GM12878 (cell line): Measurements from ENCODE around the gene CDC16. TPM values are rescaled to one million over a fixed set of nuclear protein-coding genes. Genes with fewer than 3 reads are reported as not detected.

Experiments used
- ATAC-seq: fragments of 200-7000 bp; cut with Tn5 transposase; 3 replicates; pipeline ENCODE4 v1.9.1; 2020; ENCODE audit warnings: mild to moderate bottlenecking, moderate library complexity
- BruUV-seq: library from RNA; stranded (reverse); fragments of 400-500 nt; replicated peaks from 2 replicates; lab custom pipeline; 2021; lab: Mats Ljungman, UMichigan
- CTCF ChIA-PET: fragments of 300-600 bp; sonication (Branson Sonifier 250); formaldehyde crosslinking; extraction: SDS; loops from one replicate; lab custom pipeline; 2021; ENCODE audit warnings: inconsistent platforms; lab: Yijun Ruan, JAX
- POLR2A ChIA-PET: fragments of 350-600 bp; formaldehyde crosslinking; extraction: SDS; loops from one replicate; lab custom pipeline; 2021; ENCODE audit warnings: inconsistent platforms; lab: Charles Lee
- RAD21 ChIA-PET: fragments of 300-600 bp; sonication (Branson Sonifier 250); formaldehyde crosslinking; loops from one replicate; lab custom pipeline; 2023; ENCODE audit warnings: antibody characterized with exemption; ENCODE audit not compliant: unreplicated experiment; lab: Charles Lee
- SMC1A ChIA-PET: fragments of 300-600 bp; sonication (Branson Sonifier 250); formaldehyde crosslinking; loops from one replicate; lab custom pipeline; 2023; ENCODE audit not compliant: unreplicated experiment, uncharacterized antibody; lab: Charles Lee
- DNase-seq: peaks from one replicate; pipeline ENCODE4 v3.0.0-alpha.2; 2011; ENCODE audit warnings: low read depth, low spot score
- FAIRE-seq: peaks from 3 replicates; lab custom pipeline; 2011; peaks lifted over from hg19 to GRCh38; lab: Jason Lieb, UNC
- H2AFZ ChIP-seq: 2 replicates; pipeline ENCODE4 v1.6.0; 2011; ENCODE audit warnings: low read depth, low read length, control low read depth; ENCODE audit not compliant: control insufficient read depth
- H3K27ac ChIP-seq: 2 replicates; pipeline ENCODE4 v1.5.1; 2011; ENCODE audit warnings: control low read depth; ENCODE audit not compliant: control insufficient read depth, insufficient read depth
- H3K27me3 ChIP-seq, 2 experiments: replicated peaks in 1 of 2; 2 replicates each; pipeline versions ENCODE4 v1.6.0 to v1.6.1; 2011; ENCODE audit warnings: low read length in 1 of 2; ENCODE audit not compliant: control insufficient read depth in 2 of 2, insufficient read depth in 2 of 2
- H3K36me3 ChIP-seq, 2 experiments: 2 replicates each; pipeline ENCODE4 v1.5.1; 2011; ENCODE audit warnings: low read length in 1 of 2; ENCODE audit not compliant: control insufficient read depth in 2 of 2, insufficient read depth in 2 of 2
- H3K4me1 ChIP-seq: 2 replicates; pipeline ENCODE4 v1.6.1; 2011; ENCODE audit warnings: mild to moderate bottlenecking, low read length, moderate library complexity, mixed read lengths; ENCODE audit not compliant: control insufficient read depth, insufficient read depth
- H3K4me2 ChIP-seq: 2 replicates; pipeline ENCODE4 v1.6.0; 2011; ENCODE audit warnings: control low read depth; ENCODE audit not compliant: control insufficient read depth, insufficient read depth
- H3K4me3 ChIP-seq: fragments of 200-600 bp; sonication (generic); 2 replicates; pipeline ENCODE4 v1.5.1; 2016
- H3K79me2 ChIP-seq: 2 replicates; pipeline ENCODE4 v1.6.0; 2011; ENCODE audit warnings: low read length; ENCODE audit not compliant: control insufficient read depth, insufficient read depth
- H3K9ac ChIP-seq: 2 replicates; pipeline ENCODE4 v1.8.0; 2011; ENCODE audit warnings: low read length, control low read depth, mixed read lengths; ENCODE audit not compliant: control insufficient read depth, insufficient read depth
- H3K9me3 ChIP-seq: replicated peaks from 3 replicates; pipeline ENCODE4 v1.5.1; 2011; ENCODE audit warnings: mild to moderate bottlenecking, low read length; ENCODE audit not compliant: control insufficient read depth, insufficient read depth
- H4K20me1 ChIP-seq: 2 replicates; pipeline ENCODE4 v1.6.0; 2011; ENCODE audit not compliant: control insufficient read depth, insufficient read depth
- CHD2 ChIP-seq: IDR thresholded peaks from 2 replicates; pipeline ENCODE4 v1.6.1; 2011; ENCODE audit warnings: low read depth, low read length, improper control_type of control experiment, borderline replicate concordance
- CREB1 ChIP-seq: IDR thresholded peaks from 2 replicates; pipeline ENCODE4 v1.6.1; 2012; ENCODE audit warnings: low read depth, mild to moderate bottlenecking, inconsistent platforms
- E2F8 ChIP-seq: fragments of 450-650 bp; IDR thresholded peaks from 2 replicates; pipeline ENCODE4 v1.6.1; 2018; ENCODE audit warnings: mild to moderate bottlenecking, low read depth, moderate library complexity; ENCODE audit not compliant: partially characterized antibody
- IKZF1 ChIP-seq: fragments of 450-650 bp; conservative IDR thresholded peaks from 2 replicates; pipeline ENCODE4 v1.6.1; 2017; ENCODE audit warnings: antibody characterized with exemption, mild to moderate bottlenecking
- IKZF2 ChIP-seq, 2 experiments: fragments of 450-650 bp; IDR thresholded peaks; 2 replicates each; pipeline ENCODE4 v1.6.1; 2017; ENCODE audit warnings: mild to moderate bottlenecking in 2 of 2, moderate library complexity in 2 of 2
- NFIC ChIP-seq: IDR thresholded peaks from 2 replicates; pipeline ENCODE4 v1.6.1; 2012; ENCODE audit warnings: low read depth, mild to moderate bottlenecking, inconsistent platforms, low read length, moderate library complexity
- NKRF ChIP-seq: fragments of 450-650 bp; conservative IDR thresholded peaks from 2 replicates; pipeline ENCODE4 v1.6.1; 2017; ENCODE audit warnings: mild to moderate bottlenecking, moderate library complexity
- REST ChIP-seq: IDR thresholded peaks from 2 replicates; pipeline ENCODE4 v1.6.1; 2012; ENCODE audit warnings: mild to moderate bottlenecking, low read depth, low read length
- STAT1 ChIP-seq: fragments of 450-650 bp; conservative IDR thresholded peaks from 2 replicates; pipeline ENCODE4 v1.6.1; 2014; ENCODE audit warnings: antibody characterized with exemption, mild to moderate bottlenecking
- SUPT20H ChIP-seq: IDR thresholded peaks from 2 replicates; pipeline ENCODE4 v1.6.1; 2011; ENCODE audit warnings: low read depth, mild to moderate bottlenecking, low read length, moderate library complexity, borderline replicate concordance; ENCODE audit not compliant: control insufficient read depth
- ZNF24 ChIP-seq: fragments of 450-650 bp; IDR thresholded peaks from 2 replicates; pipeline ENCODE4 v1.6.1; 2017; ENCODE audit warnings: antibody characterized with exemption, mild to moderate bottlenecking
- ZSCAN29 ChIP-seq: fragments of 450-650 bp; IDR thresholded peaks from 2 replicates; pipeline ENCODE4 v1.6.1; 2017; ENCODE audit warnings: mild to moderate bottlenecking, moderate library complexity
- WGBS: methylation state at CpG from one replicate; pipeline ENCODE4 v1.1.6; 2016; ENCODE audit warnings: low lambda C conversion rate; ENCODE audit not compliant: insufficient replicate concordance, insufficient coverage; ENCODE audit errors: missing lambda C conversion rate; 5-methylcytosine and 5-hydroxymethylcytosine counted together
- in situ Hi-C: fragments of 300-500 bp; cut with MboI; formaldehyde crosslinking; loops from 9 replicates; pipeline ENCODE4 v1.14.3; 2018; ENCODE audit warnings: mixed read lengths
- intact Hi-C: fragments of 100-400 bp; cut with micrococcal nuclease; formaldehyde crosslinking; loops from one replicate; pipeline ENCODE4 v1.14.2; 2022; ENCODE audit not compliant: unreplicated experiment
- polyA plus RNA-seq, 11 experiments: library from polyadenylated mRNA; depleted of rRNA in 4 of 11; unstranded in 6 of 11; stranded (reverse) in 5 of 11; fragments of >200 nt; fragmentation: Nextera tagmentation in 4 of 11; fragmentation: Illumina TruSeq in 1 of 11; extraction: Ambion mirVana in 4 of 11; extraction: Trizol in 1 of 11; gene quantifications; 1 replicate in 1 of 11; 2 replicates in 10 of 11; pipeline versions ENCODE4 v1.2.1 to v1.2.3, GENCODE V29; 2011 to 2016; ENCODE audit warnings: inconsistent platforms in 2 of 11, missing spikeins in 2 of 11, low read depth in 1 of 11
- total RNA-seq, 4 experiments: library from RNA; depleted of rRNA in 3 of 4; stranded (reverse); fragments of >200 nt in 3 of 4; fragmentation: Illumina TruSeq in 1 of 4; extraction: Trizol in 1 of 4; gene quantifications; 2 replicates each; pipeline versions ENCODE4 v1.2.1 to v1.2.3, GENCODE V29; 2013 to 2021

The CDC16 gene
- total and polyA plus RNA-seq, 10 of the 15 experiments (the other 5 are each of a cell fraction or from before 2014, with no cell fraction given) = 15.4 to 92.9 (median 31.4) TPM

- POLR2A ChIA-PET = interaction anchor here (1.3 kb wide), 1 partner anchor 44 kb away, joined by 3 read pairs; the partner anchor contains the start of gene UPF3A
- no peak overlapping the region for H3K4me3 ChIP-seq
- H3K27ac ChIP-seq = no peak overlapping the region
- no peaks in the 10 kb centered on the region for H4K20me1 ChIP-seq
- no peaks in the 10 kb centered on the region for H3K4me1 ChIP-seq
- H3K4me2 ChIP-seq = no peak overlapping the region
- H3K27me3 ChIP-seq = no peaks in the 10 kb centered on the region
- TF ChIP-seq REST (no peak), ZNF24 (no peak), E2F8 (no peak), CREB1 (no peak), IKZF1 (no peak), ZSCAN29 (no peak), SUPT20H (no peak), NFIC (no peak), IKZF2 (IDR thresholded peaks at IDR 0.05) (no peak), NKRF (no peak), STAT1 (no peak), CHD2 (no peak)
- peaks cover 4 to 36% of the 10 kb centered on the region in 2 experiments for H3K36me3 ChIP-seq
- no peak overlapping the region for H3K9ac ChIP-seq
- H3K9me3 ChIP-seq = no peaks in the 10 kb centered on the region
- SMC1A ChIA-PET = interaction anchor here (0.8 to 1.6 kb wide), 4 partner anchors 42 to 103 kb away, joined by 3 to 4 read pairs (median 3); no protein-coding TSS in a partner anchor
- intact Hi-C loops (no loop called here), in situ Hi-C loops (no loop called here)
- peaks cover 22% of the 10 kb centered on the region for H3K79me2 ChIP-seq
- H2AFZ ChIP-seq = no peak overlapping the region
- ATAC-seq = no peak
- DNase-seq = no peak
- RAD21 ChIA-PET = interaction anchor here (1.0 kb wide), 1 partner anchor 104 kb away, joined by 3 read pairs; no protein-coding TSS in a partner anchor
- no peak for FAIRE-seq
- WGBS = 99% methylated on average over 7 of the region's 7 CpGs
- CTCF ChIA-PET = no interaction called here
- BruUV-seq = no TSS peak
These were observed 2.9 kb downstream of the CDC16 start for GRCh38 chr13:114237415-114238112.
